GM12878 (cell line): ENCODE measurements around the gene ITGAV. TPM values are rescaled to one million over a fixed set of nuclear protein-coding genes. Genes with fewer than 3 reads are reported as not detected.

Experiments used
- ATAC-seq: fragments of 200-7000 bp; cut with Tn5 transposase; 3 replicates; pipeline ENCODE4 v1.9.1; 2020; ENCODE audit warnings: mild to moderate bottlenecking, moderate library complexity
- BruUV-seq: library from RNA; stranded (reverse); fragments of 400-500 nt; replicated peaks from 2 replicates; lab custom pipeline; 2021; lab: Mats Ljungman, UMichigan
- CTCF ChIA-PET: fragments of 300-600 bp; sonication (Branson Sonifier 250); formaldehyde crosslinking; extraction: SDS; loops from one replicate; lab custom pipeline; 2021; ENCODE audit warnings: inconsistent platforms; lab: Yijun Ruan, JAX
- POLR2A ChIA-PET: fragments of 350-600 bp; formaldehyde crosslinking; extraction: SDS; loops from one replicate; lab custom pipeline; 2021; ENCODE audit warnings: inconsistent platforms; lab: Charles Lee
- RAD21 ChIA-PET: fragments of 300-600 bp; sonication (Branson Sonifier 250); formaldehyde crosslinking; loops from one replicate; lab custom pipeline; 2023; ENCODE audit warnings: antibody characterized with exemption; ENCODE audit not compliant: unreplicated experiment; lab: Charles Lee
- SMC1A ChIA-PET: fragments of 300-600 bp; sonication (Branson Sonifier 250); formaldehyde crosslinking; loops from one replicate; lab custom pipeline; 2023; ENCODE audit not compliant: unreplicated experiment, uncharacterized antibody; lab: Charles Lee
- DNase-seq: peaks from one replicate; pipeline ENCODE4 v3.0.0-alpha.2; 2011; ENCODE audit warnings: low read depth, low spot score
- FAIRE-seq: peaks from 3 replicates; lab custom pipeline; 2011; peaks lifted over from hg19 to GRCh38; lab: Jason Lieb, UNC
- H2AFZ ChIP-seq: 2 replicates; pipeline ENCODE4 v1.6.0; 2011; ENCODE audit warnings: low read depth, low read length, control low read depth; ENCODE audit not compliant: control insufficient read depth
- H3K27ac ChIP-seq: 2 replicates; pipeline ENCODE4 v1.5.1; 2011; ENCODE audit warnings: control low read depth; ENCODE audit not compliant: control insufficient read depth, insufficient read depth
- H3K27me3 ChIP-seq, 2 experiments: replicated peaks in 1 of 2; 2 replicates each; pipeline versions ENCODE4 v1.6.0 to v1.6.1; 2011; ENCODE audit warnings: low read length in 1 of 2; ENCODE audit not compliant: control insufficient read depth in 2 of 2, insufficient read depth in 2 of 2
- H3K36me3 ChIP-seq, 2 experiments: 2 replicates each; pipeline ENCODE4 v1.5.1; 2011; ENCODE audit warnings: low read length in 1 of 2; ENCODE audit not compliant: control insufficient read depth in 2 of 2, insufficient read depth in 2 of 2
- H3K4me1 ChIP-seq: 2 replicates; pipeline ENCODE4 v1.6.1; 2011; ENCODE audit warnings: mild to moderate bottlenecking, low read length, moderate library complexity, mixed read lengths; ENCODE audit not compliant: control insufficient read depth, insufficient read depth
- H3K4me2 ChIP-seq: 2 replicates; pipeline ENCODE4 v1.6.0; 2011; ENCODE audit warnings: control low read depth; ENCODE audit not compliant: control insufficient read depth, insufficient read depth
- H3K4me3 ChIP-seq: fragments of 200-600 bp; sonication (generic); 2 replicates; pipeline ENCODE4 v1.5.1; 2016
- H3K79me2 ChIP-seq: 2 replicates; pipeline ENCODE4 v1.6.0; 2011; ENCODE audit warnings: low read length; ENCODE audit not compliant: control insufficient read depth, insufficient read depth
- H3K9ac ChIP-seq: 2 replicates; pipeline ENCODE4 v1.8.0; 2011; ENCODE audit warnings: low read length, control low read depth, mixed read lengths; ENCODE audit not compliant: control insufficient read depth, insufficient read depth
- H3K9me3 ChIP-seq: replicated peaks from 3 replicates; pipeline ENCODE4 v1.5.1; 2011; ENCODE audit warnings: mild to moderate bottlenecking, low read length; ENCODE audit not compliant: control insufficient read depth, insufficient read depth
- H4K20me1 ChIP-seq: 2 replicates; pipeline ENCODE4 v1.6.0; 2011; ENCODE audit not compliant: control insufficient read depth, insufficient read depth
- ATF7 ChIP-seq: fragments of 450-650 bp; IDR thresholded peaks from 2 replicates; pipeline ENCODE4 v1.6.1; 2016; ENCODE audit warnings: low read depth, mild to moderate bottlenecking
- BCL11A ChIP-seq: IDR thresholded peaks from 2 replicates; pipeline ENCODE4 v1.6.1; 2011; ENCODE audit warnings: low read depth, low read length
- CHD4 ChIP-seq: fragments of 200-600 bp; sonication (generic); IDR thresholded peaks from 2 replicates; pipeline ENCODE4 v1.6.1; 2016; ENCODE audit warnings: mild to moderate bottlenecking
- EGR1 ChIP-seq, 2 experiments: IDR thresholded peaks; 1 replicate in 1 of 2; 2 replicates in 1 of 2; pipeline ENCODE4 v1.6.1; 2011 to 2012; ENCODE audit warnings: low read depth in 2 of 2, low read length in 2 of 2, borderline replicate concordance in 1 of 2, mild to moderate bottlenecking in 1 of 2, moderate library complexity in 1 of 2
- HCFC1 ChIP-seq: fragments of 150-350 bp; IDR thresholded peaks from 2 replicates; pipeline ENCODE4 v1.6.1; 2014; ENCODE audit warnings: low read length
- HDAC2 ChIP-seq: fragments of 200-600 bp; sonication (generic); IDR thresholded peaks from 2 replicates; pipeline ENCODE4 v1.6.1; 2017
- MEF2B ChIP-seq: fragments of 450-650 bp; IDR thresholded peaks from 2 replicates; pipeline ENCODE4 v1.6.1; 2018; ENCODE audit warnings: mild to moderate bottlenecking, moderate library complexity; ENCODE audit not compliant: partially characterized antibody, poor library complexity, severe bottlenecking
- NBN ChIP-seq: fragments of 450-650 bp; IDR thresholded peaks from 2 replicates; pipeline ENCODE4 v1.6.1; 2016
- POU2F2 ChIP-seq: IDR thresholded peaks from 3 replicates; pipeline ENCODE4 v1.6.1; 2011; ENCODE audit warnings: low read depth, mild to moderate bottlenecking, low read length, borderline replicate concordance
- RFX5 ChIP-seq: IDR thresholded peaks from 2 replicates; pipeline ENCODE4 v1.6.1; 2011; ENCODE audit warnings: low read depth, low read length, improper control_type of control experiment
- TARDBP ChIP-seq: IDR thresholded peaks from 2 replicates; pipeline ENCODE4 v1.6.1; 2016; ENCODE audit warnings: borderline replicate concordance
- TCF7 ChIP-seq: IDR thresholded peaks from 2 replicates; pipeline ENCODE4 v1.6.1; 2014; ENCODE audit warnings: antibody characterized with exemption, borderline replicate concordance
- ZNF207 ChIP-seq: fragments of 450-650 bp; IDR thresholded peaks from 2 replicates; pipeline ENCODE4 v1.6.1; 2014; ENCODE audit warnings: antibody characterized with exemption, mild to moderate bottlenecking, borderline replicate concordance
- WGBS: methylation state at CpG from one replicate; pipeline ENCODE4 v1.1.6; 2016; ENCODE audit warnings: low lambda C conversion rate; ENCODE audit not compliant: insufficient replicate concordance, insufficient coverage; ENCODE audit errors: missing lambda C conversion rate; 5-methylcytosine and 5-hydroxymethylcytosine counted together
- in situ Hi-C: fragments of 300-500 bp; cut with MboI; formaldehyde crosslinking; loops from 9 replicates; pipeline ENCODE4 v1.14.3; 2018; ENCODE audit warnings: mixed read lengths
- intact Hi-C: fragments of 100-400 bp; cut with micrococcal nuclease; formaldehyde crosslinking; loops from one replicate; pipeline ENCODE4 v1.14.2; 2022; ENCODE audit not compliant: unreplicated experiment
- polyA plus RNA-seq, 11 experiments: library from polyadenylated mRNA; depleted of rRNA in 4 of 11; unstranded in 6 of 11; stranded (reverse) in 5 of 11; fragments of >200 nt; fragmentation: Nextera tagmentation in 4 of 11; fragmentation: Illumina TruSeq in 1 of 11; extraction: Ambion mirVana in 4 of 11; extraction: Trizol in 1 of 11; gene quantifications; 1 replicate in 1 of 11; 2 replicates in 10 of 11; pipeline versions ENCODE4 v1.2.1 to v1.2.3, GENCODE V29; 2011 to 2016; ENCODE audit warnings: inconsistent platforms in 2 of 11, missing spikeins in 2 of 11, low read depth in 1 of 11
- total RNA-seq, 4 experiments: library from RNA; depleted of rRNA in 3 of 4; stranded (reverse); fragments of >200 nt in 3 of 4; fragmentation: Illumina TruSeq in 1 of 4; extraction: Trizol in 1 of 4; gene quantifications; 2 replicates each; pipeline versions ENCODE4 v1.2.1 to v1.2.3, GENCODE V29; 2013 to 2021
- TF ChIP-seq, protein P1 (sequence below): fragments of 450-650 bp; IDR thresholded peaks from 2 replicates; pipeline ENCODE4 v1.6.1; 2017; ENCODE audit warnings: mild to moderate bottlenecking, low read depth, inconsistent platforms; ENCODE audit not compliant: poor library complexity, severe bottlenecking

Gene ITGAV
- total and polyA plus RNA-seq, 10 of the 15 experiments (the other 5 are each of a cell fraction or from before 2014, with no cell fraction given): 2.1 to 10.8 (median 6.1) TPM

DNA sequence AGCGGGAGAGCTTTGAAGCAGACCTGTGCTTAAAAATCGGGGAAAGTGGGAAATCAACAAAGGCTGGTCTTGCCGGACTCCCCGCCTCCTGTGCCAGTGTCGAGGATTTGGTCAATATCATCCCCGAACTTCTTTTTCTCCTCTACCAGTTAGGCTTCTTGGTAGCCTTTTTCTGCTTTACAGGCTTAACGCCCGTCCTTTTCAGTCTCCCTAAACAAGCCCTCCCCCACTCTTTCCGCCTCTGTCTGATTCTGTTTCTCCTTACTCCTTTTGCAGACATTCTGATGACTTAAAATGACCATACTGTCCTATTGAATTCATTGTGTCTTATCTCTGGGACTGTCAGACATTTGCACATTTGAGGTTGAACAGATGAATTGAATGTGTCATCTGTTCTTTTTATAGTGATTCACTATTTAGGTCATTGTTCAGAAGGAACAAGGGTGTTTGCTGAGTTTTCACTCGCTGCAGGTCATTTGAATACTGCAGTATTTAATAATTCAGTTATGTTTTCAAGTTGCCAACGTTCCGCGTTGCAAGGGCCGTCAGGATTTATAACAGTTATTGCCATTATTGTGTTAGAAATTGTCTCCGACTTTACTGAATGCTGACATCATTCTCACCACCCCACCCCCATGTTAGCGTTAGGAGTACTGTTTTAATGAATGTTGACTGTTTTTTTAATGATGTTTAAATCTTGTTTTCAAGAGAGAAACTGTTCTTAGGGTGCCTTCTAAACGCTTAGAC lies 1.1 kb downstream of the ITGAV start (continued):
- TF ChIP-seq, protein P1, sequence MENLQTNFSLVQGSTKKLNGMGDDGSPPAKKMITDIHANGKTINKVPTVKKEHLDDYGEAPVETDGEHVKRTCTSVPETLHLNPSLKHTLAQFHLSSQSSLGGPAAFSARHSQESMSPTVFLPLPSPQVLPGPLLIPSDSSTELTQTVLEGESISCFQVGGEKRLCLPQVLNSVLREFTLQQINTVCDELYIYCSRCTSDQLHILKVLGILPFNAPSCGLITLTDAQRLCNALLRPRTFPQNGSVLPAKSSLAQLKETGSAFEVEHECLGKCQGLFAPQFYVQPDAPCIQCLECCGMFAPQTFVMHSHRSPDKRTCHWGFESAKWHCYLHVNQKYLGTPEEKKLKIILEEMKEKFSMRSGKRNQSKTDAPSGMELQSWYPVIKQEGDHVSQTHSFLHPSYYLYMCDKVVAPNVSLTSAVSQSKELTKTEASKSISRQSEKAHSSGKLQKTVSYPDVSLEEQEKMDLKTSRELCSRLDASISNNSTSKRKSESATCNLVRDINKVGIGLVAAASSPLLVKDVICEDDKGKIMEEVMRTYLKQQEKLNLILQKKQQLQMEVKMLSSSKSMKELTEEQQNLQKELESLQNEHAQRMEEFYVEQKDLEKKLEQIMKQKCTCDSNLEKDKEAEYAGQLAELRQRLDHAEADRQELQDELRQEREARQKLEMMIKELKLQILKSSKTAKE: peak; percentile 54
- 0 out of 2 replicates have a peak, but pooled peaks have one; percentile 2 for TF ChIP-seq BCL11A
- peak; percentile 58; the same call in 1 of the 2 replicates for TF ChIP-seq ATF7
- TF ChIP-seq, all 136 proteins: peak for 8

DNA sequence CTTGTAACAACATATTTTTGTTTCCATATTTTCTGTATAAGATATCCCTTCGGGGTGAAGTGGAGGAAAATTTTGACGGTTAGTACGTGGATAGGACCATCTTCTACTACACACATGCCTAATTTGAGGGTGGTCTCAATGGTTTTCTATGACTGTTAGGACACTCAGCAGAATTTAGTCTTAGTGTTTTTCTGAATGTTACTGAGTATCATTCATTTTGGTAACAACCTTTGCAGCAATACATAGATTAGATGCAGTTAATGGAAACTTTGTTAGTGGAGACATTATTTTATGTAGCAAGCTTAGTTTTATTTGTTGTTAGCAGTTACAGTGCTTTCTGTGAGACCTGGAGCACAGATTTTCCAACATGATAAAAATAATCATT lies 1.6 kb downstream of the ITGAV start:
- no peak for ATAC-seq
- no peak for FAIRE-seq

More for the DNA sequence above, 1.6 kb downstream of the ITGAV start:
- Histone ChIP-seq H2AFZ (peak overlapping the region; percentile 96; the same call in 1 of the 2 replicates), H3K4me3 (peak overlapping the region; percentile 95), H3K9ac (peak overlapping the region; percentile 91; the same call in 1 of the 2 replicates), H3K4me2 (peak overlapping the region; percentile 51), H3K27ac (no peak overlapping the region), H3K4me1 (peaks cover 6% of the 10 kb centered on the region; the same call in 1 of the 2 replicates), H4K20me1 (no peaks in the 10 kb centered on the region), H3K27me3 (no peaks in the 10 kb centered on the region), H3K79me2 (peaks cover 25% of the 10 kb centered on the region), H3K9me3 (no peaks in the 10 kb centered on the region), H3K36me3 (no peaks in the 10 kb centered on the region)
- TF ChIP-seq TARDBP (no peak), HCFC1 (no peak), TCF7 (no peak), BCL11A (no peak), NBN (no peak), EGR1 (IDR thresholded peaks at IDR 0.05; ENCODE audit: borderline replicate concordance in 1 of 2, low read depth in 2 of 2, low read length in 2 of 2) (no peak), RFX5 (no peak), MEF2B (no peak), HDAC2 (no peak), CHD4 (no peak), POU2F2 (no peak), ZNF207 (no peak)
- 57% methylated on average over 3 of the region's 3 CpGs for WGBS
- SMC1A ChIA-PET: interaction anchor here (1.0 kb wide), 2 partner anchors 51 to 189 kb away, joined by 3 read pairs; no protein-coding TSS in a partner anchor
- POLR2A ChIA-PET: no interaction called here
- RAD21 ChIA-PET: no interaction called here
- intact Hi-C loops: loop anchor here (5.0 kb wide), 1 partner anchor 89 kb away; no protein-coding TSS in a partner anchor
- CTCF ChIA-PET: no interaction called here
- no TSS peak for BruUV-seq
- no peak for DNase-seq
- in situ Hi-C loops: no loop called here
